ENCODE results near the gene MTOR. TPM values are rescaled to one million over a fixed set of nuclear protein-coding genes. Genes with fewer than 3 reads are reported as not detected.

MTOR gene
- total RNA-seq, 1 donor from 2014 or later, result 53.0 TPM

- TF ChIP-seq CTCF (conservative IDR thresholded peaks at IDR 0.05), result no peak
- no peak for DNase-seq (ENCODE audit: extremely low spot score, unreplicated experiment)
- Mint-ChIP-seq H3K36me3 (peaks cover 18% of the 10 kb centered on the region), H3K27me3 (no peaks in the 10 kb centered on the region), H3K4me3 (no peak overlapping the region), H3K9me3 (no peaks in the 10 kb centered on the region), H3K4me1 (ENCODE audit: unreplicated experiment) (no peaks in the 10 kb centered on the region), H3K27ac (no peak overlapping the region)
Observed at GRCh38 chr1:11134898-11135266, 127.5 kb downstream of the MTOR start.

GRCh38 chr1:11134251-11134897 lies 128.0 kb downstream of the MTOR start:
- H3K27me3 Mint-ChIP-seq, result no peaks in the 10 kb centered on the region
- H3K27ac Mint-ChIP-seq, result no peak overlapping the region
- no peaks in the 10 kb centered on the region for H3K9me3 Mint-ChIP-seq
- H3K4me1 Mint-ChIP-seq (ENCODE audit: unreplicated experiment), result no peaks in the 10 kb centered on the region
- no peak for DNase-seq (ENCODE audit: extremely low spot score, unreplicated experiment)
- TF ChIP-seq CTCF (conservative IDR thresholded peaks at IDR 0.05), result no peak
- H3K4me3 Mint-ChIP-seq, result no peak overlapping the region
- peaks cover 23% of the 10 kb centered on the region for H3K36me3 Mint-ChIP-seq

DNA sequence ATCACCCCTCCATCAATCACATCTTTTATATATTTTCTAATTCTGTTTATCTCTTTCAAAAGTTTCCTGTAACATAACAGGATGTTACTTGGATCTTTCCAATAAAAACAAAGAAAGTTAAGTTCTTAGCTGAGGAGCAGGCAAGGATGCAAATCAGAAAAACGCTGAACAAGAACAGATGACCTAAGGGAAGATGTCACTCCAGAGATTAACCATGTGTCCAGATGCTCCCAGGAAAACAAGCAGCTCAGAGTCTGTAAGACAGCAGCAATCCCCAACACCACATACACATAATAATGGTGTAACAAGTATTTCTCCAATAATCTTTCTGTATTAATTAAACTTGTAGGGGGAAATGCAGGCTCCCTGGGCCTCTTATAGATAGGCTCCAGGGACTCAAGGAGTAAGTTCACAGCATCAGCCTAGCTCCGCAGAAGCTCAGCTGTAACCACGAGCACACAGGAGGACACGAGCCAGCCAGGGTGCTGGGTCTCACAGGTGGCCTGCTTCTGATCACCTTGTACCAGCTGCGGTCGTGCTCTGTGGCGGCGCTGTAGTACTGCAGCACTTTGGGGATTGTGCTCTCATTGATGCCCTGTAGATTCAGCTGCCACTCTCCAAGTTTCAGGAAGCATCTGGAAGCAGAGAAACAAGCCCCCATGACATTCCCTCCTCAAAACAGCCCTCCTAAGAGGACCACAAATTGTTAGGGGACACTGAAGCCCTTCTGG lies 129.6 kb downstream of the MTOR start:
- Mint-ChIP-seq H3K9me3 (no peaks in the 10 kb centered on the region), H3K27ac (no peak overlapping the region), H3K4me3 (no peak overlapping the region), H3K27me3 (no peaks in the 10 kb centered on the region), H3K36me3 (peaks cover 18% of the 10 kb centered on the region), H3K4me1 (ENCODE audit: unreplicated experiment) (no peaks in the 10 kb centered on the region)
- no peak for DNase-seq (ENCODE audit: extremely low spot score, unreplicated experiment)
- no peak for TF ChIP-seq CTCF (conservative IDR thresholded peaks at IDR 0.05)

DNA sequence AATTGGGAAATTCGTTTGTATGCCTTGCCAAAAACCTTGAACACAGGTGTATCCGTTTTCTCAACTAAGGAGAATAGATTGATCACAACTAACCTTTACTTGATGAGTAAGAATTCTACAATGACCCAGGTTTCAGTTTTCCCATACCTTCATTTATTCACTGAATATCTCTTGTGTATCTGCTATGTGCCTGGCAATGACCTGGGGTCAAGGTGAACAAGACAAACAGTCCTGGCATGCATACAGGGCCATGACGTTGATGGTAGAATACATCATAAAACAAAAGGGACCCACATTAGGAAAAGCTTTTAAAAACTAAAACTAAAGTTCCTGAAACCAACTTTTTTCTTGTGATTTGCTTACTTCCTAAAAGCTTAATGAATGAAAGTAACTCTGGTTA lies 130.5 kb downstream of the MTOR start:
- no peaks in the 10 kb centered on the region for H3K4me1 Mint-ChIP-seq (ENCODE audit: unreplicated experiment)
- no peak for DNase-seq (ENCODE audit: extremely low spot score, unreplicated experiment)
- no peak overlapping the region for H3K4me3 Mint-ChIP-seq
- H3K9me3 Mint-ChIP-seq, result no peaks in the 10 kb centered on the region
- TF ChIP-seq CTCF (conservative IDR thresholded peaks at IDR 0.05), result no peak
- no peaks in the 10 kb centered on the region for H3K27me3 Mint-ChIP-seq
- H3K27ac Mint-ChIP-seq, result no peak overlapping the region
- peaks cover 21% of the 10 kb centered on the region for H3K36me3 Mint-ChIP-seq

- Mint-ChIP-seq H3K27ac (no peak overlapping the region), H3K4me3 (no peak overlapping the region), H3K4me1 (ENCODE audit: unreplicated experiment) (no peaks in the 10 kb centered on the region), H3K9me3 (no peaks in the 10 kb centered on the region), H3K27me3 (no peaks in the 10 kb centered on the region), H3K36me3 (peaks cover 25% of the 10 kb centered on the region)
- TF ChIP-seq CTCF (conservative IDR thresholded peaks at IDR 0.05), result no peak
- no peak for DNase-seq (ENCODE audit: extremely low spot score, unreplicated experiment)
Observed at GRCh38 chr1:11130406-11130805, 131.9 kb downstream of the MTOR start.

All from type B pancreatic cell (in vitro differentiated cells).